ENCODE measurements around the gene MON1A. TPM values are rescaled to one million over a fixed set of nuclear protein-coding genes. Genes with fewer than 3 reads are reported as not detected.
"Not testable (repeated sequence)": the region's sequence is repeated elsewhere in the genome, so short reads cannot be mapped to it uniquely, and the experiment has no call there.

Gene MON1A
- total RNA-seq, 2 donors from 2014 or later, result 7.8 to 12.0 TPM

DNA sequence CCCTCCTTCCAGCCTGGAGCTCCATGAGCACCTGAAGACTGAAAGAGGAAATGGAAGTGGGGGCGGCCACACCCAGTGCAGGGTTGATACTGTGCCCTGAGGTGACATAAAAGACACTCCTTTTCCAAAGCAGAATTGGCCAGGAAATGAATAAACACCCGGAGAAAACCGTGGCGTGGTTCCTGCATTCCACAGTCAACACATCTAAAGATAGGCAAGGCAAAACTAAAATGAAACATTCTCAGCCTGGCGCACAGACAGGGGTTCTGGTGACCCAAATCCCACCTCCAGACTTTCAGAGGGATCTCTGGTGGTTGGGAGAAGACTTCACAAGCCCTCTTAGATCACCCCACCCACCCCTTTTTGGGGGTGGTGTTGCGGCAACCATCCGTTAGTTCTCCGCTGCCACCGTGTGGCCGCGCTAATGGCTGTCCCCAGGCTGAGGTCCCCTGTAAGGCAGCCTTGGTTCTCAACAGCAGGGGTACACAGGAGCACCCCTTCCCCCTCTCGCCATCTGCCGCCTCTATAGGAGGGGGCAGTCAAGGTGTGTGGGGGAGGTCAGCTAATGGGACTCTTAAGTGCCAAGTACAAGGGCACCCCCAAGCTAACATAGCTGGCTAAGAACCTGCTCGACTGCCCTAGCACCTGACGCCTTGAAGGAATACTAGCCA is 23.4 kb downstream of the MON1A start:
- Histone ChIP-seq H3K4me3 (peak overlapping the region in 1 of 2 donors; percentile 15), H3K27ac (peak overlapping the region; percentile 46 to 58), H3K4me1 (replicated peaks) (peaks cover 2% of the 10 kb centered on the region), H3K27me3 (replicated peaks; ENCODE audit: insufficient read depth) (no peaks in the 10 kb centered on the region), H3K9me3 (no peaks in the 10 kb centered on the region), H3K36me3 (peaks cover 0 to 4% of the 10 kb centered on the region in 2 donors)
- DNase-seq (ENCODE audit: low spot score), result peak; percentile 40
- intact Hi-C loops (cut with DNase I), result loop anchor here (5.0 kb wide), 2 partner anchors 49 to 204 kb away; partner anchors contain the start of gene TRAIP
- TF ChIP-seq, protein P1, sequence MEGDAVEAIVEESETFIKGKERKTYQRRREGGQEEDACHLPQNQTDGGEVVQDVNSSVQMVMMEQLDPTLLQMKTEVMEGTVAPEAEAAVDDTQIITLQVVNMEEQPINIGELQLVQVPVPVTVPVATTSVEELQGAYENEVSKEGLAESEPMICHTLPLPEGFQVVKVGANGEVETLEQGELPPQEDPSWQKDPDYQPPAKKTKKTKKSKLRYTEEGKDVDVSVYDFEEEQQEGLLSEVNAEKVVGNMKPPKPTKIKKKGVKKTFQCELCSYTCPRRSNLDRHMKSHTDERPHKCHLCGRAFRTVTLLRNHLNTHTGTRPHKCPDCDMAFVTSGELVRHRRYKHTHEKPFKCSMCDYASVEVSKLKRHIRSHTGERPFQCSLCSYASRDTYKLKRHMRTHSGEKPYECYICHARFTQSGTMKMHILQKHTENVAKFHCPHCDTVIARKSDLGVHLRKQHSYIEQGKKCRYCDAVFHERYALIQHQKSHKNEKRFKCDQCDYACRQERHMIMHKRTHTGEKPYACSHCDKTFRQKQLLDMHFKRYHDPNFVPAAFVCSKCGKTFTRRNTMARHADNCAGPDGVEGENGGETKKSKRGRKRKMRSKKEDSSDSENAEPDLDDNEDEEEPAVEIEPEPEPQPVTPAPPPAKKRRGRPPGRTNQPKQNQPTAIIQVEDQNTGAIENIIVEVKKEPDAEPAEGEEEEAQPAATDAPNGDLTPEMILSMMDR (IDR thresholded peaks at IDR 0.05), result peak; percentile 14 to 84 (median 57)
- TF ChIP-seq POLR2A (IDR thresholded peaks at IDR 0.05) (no peak), POLR2AphosphoS5 (IDR thresholded peaks at IDR 0.05) (peak; percentile 27)
- WGBS, result 11% methylated on average over 15 of the region's 15 CpGs

DNA sequence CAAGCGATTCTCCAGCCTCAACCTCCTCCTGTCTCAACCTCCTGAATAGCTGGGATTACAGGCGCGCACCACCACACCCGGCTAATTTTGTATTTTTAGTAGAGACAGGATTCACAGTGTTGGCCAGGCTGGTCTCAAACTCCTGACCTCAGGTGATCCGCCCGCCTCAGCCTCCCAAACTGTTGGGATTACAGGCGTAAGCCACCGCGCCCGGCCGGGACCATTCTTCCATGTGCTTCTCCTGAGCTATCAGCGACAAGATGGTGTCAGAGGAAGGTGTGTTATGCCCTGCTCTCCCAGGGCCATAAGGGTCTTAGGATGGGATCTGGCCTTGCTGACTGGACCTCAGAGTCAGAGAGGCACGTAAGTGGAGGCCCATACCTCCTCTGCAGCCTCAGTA is 25.2 kb downstream of the MON1A start:
- not testable (repeated sequence) for H3K4me3 ChIP-seq; H3K9me3 ChIP-seq; H3K4me1 ChIP-seq (replicated peaks); H3K27ac ChIP-seq; DNase-seq (ENCODE audit: low spot score); H3K36me3 ChIP-seq; H3K27me3 ChIP-seq (replicated peaks; ENCODE audit: insufficient read depth)
- WGBS, result 93% methylated on average over 13 of the region's 13 CpGs
- intact Hi-C loops (cut with DNase I), result loop anchor here (2.0 kb wide), 1 partner anchor 102 kb away; the partner anchor contains the start of gene INKA1

DNA sequence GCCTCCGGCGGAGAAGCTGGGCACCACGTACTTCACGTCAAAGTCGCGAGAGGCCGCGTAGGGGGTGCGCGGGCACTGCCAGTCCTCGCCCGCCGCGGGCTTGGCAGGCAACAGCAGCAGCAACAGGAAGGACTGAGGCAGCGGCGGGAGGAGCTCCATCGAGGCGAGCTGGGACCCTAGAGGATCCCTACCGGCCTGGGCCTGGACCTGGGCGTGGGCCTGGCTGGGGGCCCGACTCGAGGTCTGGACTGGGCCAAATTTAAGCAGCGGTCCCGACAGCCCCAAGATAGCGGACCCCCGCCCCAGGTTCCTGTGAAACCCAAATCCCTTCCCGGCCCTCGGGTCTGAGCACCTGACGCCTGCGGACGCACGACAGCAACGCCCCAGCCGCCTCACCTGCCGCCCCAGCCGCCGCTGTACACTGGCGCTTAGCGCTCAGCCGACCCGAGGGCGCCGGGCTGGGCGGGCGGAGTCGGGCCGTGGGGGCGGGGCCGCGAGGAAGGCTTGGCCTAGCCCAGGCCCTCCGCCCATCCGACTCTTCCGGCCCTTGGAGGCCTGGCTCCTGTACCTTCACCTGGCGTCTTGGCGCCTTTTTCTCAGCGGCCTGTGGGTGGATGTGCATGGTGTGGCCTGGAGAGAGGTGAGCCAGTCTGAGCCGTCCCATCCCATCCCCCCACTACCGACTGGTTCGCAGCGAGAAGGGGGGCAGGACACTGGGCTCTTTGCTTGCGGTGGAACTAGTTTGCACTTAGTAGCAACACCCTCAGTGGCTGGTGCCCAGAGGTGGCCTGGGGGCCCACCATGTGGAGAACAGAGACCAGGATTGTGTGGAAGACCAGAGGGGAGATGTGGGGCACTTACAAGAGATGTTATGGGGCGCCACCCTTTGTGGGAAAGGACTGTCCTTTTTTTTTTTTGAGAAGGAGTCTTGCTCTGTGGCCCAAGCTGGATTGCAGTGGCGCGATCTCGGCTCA is 25.9 kb downstream of the MON1A start, which contains the start of gene MST1R:
Gene MST1R, minus strand, starts transcription at position 423 of the 974 bp plus-strand sequence. Its CDS starts 264 bp downstream, at position 159.
- peaks cover 6% of the 10 kb centered on the region for H3K4me1 ChIP-seq (replicated peaks)
- 42% methylated on average over 52 of the region's 65 CpGs for WGBS
- no peaks in the 10 kb centered on the region for H3K36me3 ChIP-seq
- intact Hi-C loops (cut with DNase I), result loop anchor here (2.0 kb wide), 1 partner anchor 101 kb away; the partner anchor contains the start of gene INKA1
- peak within 1 kb of the TSS; percentile 7 to 17 for H3K4me3 ChIP-seq
- H3K27ac ChIP-seq, result peak within 1 kb of the TSS in 1 of 2 donors; percentile 10
- TF ChIP-seq, protein P1 (IDR thresholded peaks at IDR 0.05), result peak in 1 of 4 experiments; percentile 33
- peak; percentile 76 for TF ChIP-seq POLR2A (IDR thresholded peaks at IDR 0.05)
- peak; percentile 60 for TF ChIP-seq POLR2AphosphoS5 (IDR thresholded peaks at IDR 0.05)
- H3K27me3 ChIP-seq (replicated peaks; ENCODE audit: insufficient read depth), result no peaks in the 10 kb centered on the region
- no peaks in the 10 kb centered on the region for H3K9me3 ChIP-seq
- DNase-seq (ENCODE audit: low spot score), result peak; percentile 74

DNA sequence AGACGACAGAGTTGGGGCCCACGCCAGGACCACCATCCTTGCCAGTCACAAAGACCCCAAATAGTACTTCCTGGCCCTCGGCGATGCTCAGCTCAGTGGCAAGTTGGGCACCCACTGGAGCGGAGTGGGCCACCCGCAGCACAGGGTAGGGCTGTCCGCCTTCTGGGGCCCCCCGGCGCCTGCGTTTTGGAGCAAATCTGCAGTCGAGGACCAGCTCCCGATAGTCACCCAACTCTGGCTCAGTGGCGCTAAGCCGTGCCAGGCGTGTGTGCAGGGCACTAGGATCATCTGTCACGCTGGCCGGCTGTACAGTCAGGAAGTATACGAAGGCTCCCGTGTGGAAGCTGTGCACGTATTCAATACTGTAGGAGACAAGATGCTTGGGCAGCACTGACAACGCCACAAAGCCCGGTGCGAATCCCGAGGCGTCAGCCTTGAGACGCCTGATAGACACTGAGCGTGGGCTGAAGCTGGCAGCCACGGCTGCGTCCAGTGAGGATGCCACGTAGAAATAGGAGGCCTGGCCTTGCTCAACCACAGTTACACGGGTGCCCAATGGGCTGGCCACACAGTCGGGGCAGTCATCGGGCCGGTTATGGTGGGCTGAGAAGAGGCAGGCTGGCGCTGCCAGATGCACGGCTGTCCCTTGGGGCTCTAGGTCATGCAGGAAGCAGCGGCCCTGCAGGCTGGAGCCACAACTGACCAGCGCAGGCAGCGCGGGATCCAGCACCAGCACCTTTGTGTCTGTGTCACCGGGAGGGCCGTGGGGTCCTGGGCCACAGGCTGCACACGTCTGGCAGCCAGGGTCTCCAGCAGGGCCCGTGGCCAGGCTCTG is 26.9 kb downstream of the MON1A start:
- Histone ChIP-seq H3K9me3 (no peaks in the 10 kb centered on the region), H3K36me3 (no peaks in the 10 kb centered on the region), H3K4me1 (replicated peaks) (peaks cover 6% of the 10 kb centered on the region), H3K27ac (no peak overlapping the region), H3K27me3 (replicated peaks; ENCODE audit: insufficient read depth) (no peaks in the 10 kb centered on the region), H3K4me3 (no peak overlapping the region)
- TF ChIP-seq POLR2AphosphoS5 (IDR thresholded peaks at IDR 0.05), result no peak
- no peak for TF ChIP-seq POLR2A (IDR thresholded peaks at IDR 0.05)
- TF ChIP-seq, protein P1 (IDR thresholded peaks at IDR 0.05), result no peak
- intact Hi-C loops (cut with DNase I), result no loop called here
- no peak for DNase-seq (ENCODE audit: low spot score)
- 96% methylated on average over 41 of the region's 44 CpGs for WGBS
